Measurements from ENCODE around the gene TES.

Gene TES

DNA sequence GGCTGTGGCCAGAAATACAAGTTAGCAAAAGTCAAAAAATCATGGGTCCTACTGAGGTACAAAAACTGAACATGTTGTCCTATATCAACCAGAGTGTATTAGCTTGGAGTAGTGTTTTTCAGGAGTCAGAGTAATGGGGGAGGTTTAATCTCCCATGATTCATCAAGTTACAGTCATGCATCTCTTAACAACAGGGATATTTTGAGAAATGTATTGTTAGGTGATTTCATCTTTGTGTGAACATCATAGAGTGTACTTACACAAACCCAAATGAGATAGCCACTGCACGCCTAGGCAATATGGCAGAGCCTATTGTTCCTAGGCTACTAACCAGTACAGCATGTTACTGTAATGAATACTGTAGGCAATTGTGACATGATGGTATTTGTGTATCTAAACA, 14.9 kb upstream of the TES start:
- no peak for DNase-seq

DNA sequence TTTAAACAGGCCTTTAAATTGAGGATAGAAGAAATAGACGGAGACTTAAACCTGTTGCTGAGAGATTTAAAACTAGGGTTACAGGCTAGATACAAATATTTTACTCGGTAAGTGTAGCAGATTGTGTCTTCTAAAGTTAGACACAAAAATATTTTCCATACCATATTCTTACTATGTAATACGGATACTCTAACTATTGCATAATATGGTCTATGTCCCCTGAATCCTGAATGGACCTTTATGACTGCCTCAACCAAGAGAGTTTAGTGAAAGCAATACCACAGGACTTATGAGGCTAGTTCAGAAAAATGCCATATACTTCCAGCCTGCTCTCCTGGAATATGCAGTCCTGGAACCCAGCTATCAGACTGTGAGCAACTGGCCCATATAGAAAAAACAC, 13.4 kb upstream of the TES start:
- DNase-seq = no peak

DNA sequence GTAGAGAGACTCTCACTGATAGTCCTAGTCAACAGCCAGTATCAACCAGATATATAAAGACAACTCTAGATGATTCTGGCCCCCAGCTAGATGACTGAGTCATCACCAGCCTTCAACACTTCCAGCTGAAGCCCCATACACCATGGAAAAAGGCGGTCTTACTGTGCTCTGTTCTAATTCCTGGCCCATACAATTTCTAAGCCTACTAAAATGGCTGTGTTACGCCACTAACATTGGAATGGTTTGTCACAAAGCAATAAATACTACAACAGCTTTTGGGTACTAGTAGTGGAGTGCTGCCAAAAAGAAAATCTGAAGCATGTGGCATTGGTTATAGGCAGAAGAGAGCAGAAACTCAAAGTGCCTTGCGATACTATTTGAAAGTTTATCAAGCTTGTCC, 13.0 kb upstream of the TES start:
- DNase-seq = no peak

DNA sequence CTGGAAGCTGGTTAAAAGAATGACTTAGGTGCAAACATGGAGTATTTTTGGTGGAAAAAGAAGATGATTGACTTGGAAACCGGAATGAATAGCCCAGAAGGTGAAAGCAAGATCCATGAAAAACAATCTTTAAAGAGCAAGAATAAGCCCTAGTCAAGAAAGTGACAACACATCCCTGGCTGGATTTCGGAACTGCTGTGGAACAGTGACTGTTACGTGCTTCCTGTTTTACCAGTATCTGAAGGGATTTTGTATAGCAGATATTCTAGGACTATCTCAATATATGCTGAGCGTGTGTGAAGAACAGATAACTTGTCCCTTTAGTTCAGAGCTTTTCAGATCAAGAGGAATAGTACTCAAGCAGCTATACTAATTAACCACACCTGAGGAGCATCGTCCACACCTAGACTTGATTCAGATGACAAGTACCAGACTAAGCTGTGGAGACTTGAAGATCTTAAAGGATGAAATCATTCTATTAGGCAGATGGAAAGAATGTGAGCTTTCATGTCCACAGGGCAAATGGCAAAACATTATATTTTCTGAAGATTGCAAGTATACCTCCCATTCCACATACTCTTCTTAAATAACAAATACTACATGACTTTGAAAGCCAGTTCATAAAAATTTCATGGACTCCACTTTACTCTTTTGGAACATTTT, 11.5 kb upstream of the TES start:
- no peak for DNase-seq

DNA sequence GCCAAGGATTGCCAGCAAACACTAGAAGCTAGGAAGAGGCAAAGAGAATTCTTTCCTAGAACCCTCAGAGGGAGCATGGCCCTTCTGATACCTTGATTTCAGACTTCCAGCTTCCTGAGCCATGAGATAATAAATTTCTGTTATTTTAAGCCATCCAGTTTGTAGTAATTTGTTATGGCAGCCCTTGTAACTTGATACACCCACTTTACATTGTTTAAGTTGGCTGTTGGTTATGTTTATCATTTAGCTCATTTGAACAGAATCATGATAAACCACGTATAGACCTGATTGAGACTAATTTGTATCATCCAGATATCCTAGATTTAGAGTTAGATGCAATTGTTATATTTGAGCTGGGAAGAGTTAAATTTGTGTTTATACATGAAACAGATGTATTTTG, 9.4 kb upstream of the TES start:
- no peak for DNase-seq

DNA sequence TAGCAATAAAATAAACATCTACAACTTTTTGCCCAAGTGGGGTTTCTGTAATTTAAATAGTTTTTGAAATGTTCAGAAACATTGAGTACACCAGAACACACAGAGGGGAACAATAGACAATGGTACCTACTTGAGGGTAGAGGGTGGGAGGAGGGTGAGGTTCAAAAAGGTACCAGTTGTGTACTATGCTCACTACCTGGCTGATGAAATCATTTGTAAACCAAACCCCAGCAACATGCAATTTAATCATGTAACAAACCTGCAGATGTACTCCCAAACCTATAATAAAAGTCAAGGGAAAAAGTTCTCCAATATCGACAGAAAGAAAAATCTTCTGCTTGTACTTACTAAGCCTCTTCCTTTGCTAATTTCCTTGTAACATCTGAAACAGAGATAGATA, 4.2 kb upstream of the TES start:
- DNase-seq = no peak

DNA sequence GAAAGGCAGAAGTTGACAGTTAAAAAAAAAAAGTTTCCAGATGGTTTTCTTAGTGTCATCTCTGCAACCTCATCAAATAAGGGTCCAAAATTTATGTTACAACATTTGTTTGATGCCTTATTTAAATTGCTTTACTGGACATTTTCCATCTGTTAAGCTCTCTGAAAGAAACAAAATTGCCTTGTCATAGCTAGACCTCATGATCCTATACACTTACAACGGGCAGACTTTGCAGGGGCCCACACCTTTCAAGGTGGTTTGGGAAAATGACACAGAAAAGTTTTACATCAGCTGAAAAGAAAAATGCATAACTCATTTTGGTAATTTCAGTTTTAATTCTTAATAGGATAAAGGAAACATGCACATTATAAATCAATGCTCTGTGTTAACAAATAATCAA, 1.4 kb upstream of the TES start:
- no peak for DNase-seq

DNA sequence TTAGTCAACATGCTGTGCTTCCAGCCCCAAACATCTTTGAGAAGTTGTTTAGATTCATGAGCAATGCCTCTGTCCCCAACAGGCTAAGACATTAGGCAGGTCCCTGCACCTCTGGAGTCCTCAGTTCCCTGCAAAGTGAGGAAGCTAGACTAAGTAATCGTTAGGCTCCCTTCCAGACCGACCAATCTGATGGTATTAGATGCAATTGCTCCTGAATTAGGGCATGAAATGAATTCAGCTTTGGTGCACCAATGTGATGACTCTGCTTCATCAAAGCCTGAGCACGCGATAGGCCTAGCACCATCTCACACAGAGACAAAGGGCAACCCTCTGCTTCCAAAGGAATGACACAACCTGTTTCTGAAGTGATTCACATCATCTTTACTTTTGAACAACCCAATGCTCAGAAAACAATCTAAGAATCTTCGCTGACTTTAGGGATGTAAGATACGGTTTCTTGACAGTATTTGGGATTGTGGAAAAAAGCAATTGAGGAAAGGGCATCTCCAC, 723 bp upstream of the TES start:
- no peak for DNase-seq

DNA sequence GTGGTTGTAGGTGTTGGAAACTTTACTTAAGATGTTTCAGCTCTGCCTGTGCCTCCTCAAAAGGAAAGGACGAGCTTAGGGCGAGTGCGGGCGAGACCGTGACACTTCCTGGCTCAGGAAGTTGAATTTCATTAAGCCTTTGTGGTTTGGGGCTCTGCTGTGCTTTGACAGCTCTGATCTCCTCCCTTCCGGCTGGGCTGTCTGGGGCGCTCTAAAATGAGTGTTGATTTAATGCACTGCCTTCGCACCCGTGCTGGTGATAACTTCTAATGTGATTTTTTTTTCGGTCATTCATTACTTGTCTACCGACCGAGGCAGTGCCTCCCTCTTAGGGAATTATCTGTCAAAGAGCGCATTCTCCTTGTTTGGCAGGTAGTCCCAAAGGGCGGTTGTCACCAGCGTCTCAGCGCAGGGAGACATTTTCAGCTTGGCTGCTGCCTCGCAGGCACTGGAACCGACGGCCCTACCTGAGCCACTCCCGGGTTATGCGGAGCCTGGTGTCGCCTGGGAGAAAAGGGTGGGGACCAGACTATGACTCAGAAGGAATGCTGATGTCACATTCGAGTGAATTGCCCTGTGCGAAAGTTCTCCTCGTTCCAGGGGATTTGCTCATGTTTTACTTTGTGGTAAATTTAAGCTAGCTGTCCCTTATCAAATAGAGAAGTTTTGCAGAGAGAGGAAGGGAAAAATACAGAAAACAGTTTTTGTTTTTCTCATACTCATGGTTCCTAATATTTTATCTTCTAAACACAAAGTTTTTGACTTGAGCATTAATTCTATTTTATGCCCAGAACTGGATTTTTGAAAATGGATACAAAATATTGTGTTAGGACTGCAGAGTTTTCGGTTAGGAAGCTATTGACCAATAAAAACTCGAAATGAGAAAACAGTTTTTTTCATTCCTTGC, 920 bp downstream of the TES start:
- peak; percentile 76 for DNase-seq

DNA sequence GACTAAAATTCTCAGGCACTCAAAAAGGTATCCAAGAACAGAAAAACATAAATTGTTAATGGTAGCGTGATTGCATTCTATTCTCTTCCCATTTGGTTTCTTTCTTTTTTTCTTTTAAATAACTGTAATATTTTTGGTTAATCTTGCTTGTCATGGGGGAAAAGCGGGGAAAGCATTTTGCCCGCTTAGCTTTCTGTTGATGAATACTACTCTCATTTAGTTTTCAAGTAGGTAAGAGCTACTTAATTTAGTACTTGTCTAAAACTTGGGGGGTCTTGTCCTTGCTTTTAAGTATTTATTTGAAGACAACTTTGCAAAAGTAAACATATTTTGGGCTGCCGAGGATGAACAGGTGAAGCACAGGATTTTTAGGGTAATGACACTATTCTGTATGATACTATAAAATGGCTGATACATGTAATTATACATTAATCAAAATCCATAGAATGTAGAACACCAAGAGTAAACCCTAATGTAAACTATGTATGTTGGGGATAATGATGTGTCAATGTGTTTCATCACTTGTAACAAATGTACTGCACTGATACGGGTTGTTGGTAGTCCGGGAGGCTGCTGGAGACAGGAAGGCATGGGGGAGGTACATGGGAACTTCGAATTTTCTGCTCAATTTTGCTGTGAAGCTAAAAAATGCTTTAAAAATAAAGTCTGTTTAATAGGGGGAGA, 1.7 kb downstream of the TES start:
- no peak for DNase-seq

DNA sequence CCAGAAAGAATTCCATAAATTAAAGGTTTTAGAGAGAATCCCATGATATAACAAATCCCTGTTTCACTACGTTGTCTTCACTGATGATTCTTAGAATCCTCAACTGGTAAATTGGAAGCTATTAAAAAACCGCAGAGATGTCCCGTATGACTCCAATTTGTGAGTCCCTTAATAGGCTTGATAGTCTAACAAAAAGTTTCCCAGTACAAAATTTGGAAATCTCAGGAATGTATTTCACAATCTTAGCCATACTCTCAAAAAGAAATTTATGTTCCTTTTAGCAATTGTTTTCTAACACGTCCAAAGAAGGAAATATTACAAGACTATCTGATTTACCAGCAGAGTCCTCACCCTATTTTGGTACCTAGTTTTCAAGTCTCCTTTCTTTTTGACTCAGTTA, 2.5 kb downstream of the TES start:
- no peak for DNase-seq

DNA sequence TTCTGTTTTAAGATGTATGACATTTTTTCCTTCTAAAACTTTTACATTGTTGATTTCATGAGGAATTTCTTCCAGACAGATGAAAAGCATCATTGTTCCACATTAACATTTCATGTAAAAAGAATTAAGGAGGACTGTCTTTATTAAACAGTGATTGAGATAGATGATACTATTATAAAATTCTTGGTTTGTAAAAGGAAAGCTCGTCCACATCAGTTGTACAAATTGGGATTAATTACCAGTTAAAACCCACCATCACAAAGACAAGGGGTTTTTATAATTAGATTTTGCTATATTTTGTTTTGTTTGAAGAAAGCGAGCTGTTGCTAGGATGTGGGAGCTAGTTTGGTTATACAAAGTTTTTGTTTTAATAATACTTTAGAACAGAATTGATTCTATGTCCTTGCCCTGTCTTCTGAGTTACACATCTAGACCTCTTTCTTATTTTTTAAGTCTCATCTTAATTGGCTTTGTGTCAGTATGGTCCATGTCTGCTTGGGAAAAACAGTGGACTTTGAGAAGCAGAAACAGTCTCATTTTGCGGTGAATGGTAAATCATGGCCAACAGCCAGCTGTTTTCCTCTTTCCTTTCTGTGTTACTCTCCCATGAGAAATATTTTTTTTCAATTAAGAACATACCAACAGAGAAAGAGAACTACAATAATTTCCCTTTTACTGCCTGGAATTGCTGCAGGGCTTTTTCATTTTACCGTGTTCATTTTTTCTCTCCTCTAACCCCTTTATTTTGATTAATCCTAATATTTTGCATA, 3.2 kb downstream of the TES start:
- DNase-seq = no peak

DNA sequence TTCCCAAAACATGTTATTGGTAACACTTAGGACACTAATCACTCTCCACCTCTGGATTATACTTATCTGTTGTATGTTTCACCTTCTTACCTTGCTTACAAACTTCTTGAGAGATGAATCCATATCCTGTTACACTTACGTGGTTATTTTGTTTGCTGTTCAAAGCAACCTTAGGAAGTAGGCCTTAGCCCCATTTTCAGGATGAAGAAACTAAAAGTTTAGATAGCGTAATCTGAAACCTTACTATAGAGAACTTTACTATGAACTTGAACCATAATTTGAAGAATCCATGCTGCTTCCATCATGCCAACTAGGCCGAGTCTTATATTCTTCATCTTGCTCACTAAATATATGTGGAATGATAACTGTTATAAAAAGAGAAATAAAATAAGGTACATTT, 4.6 kb downstream of the TES start:
- DNase-seq = no peak

DNA sequence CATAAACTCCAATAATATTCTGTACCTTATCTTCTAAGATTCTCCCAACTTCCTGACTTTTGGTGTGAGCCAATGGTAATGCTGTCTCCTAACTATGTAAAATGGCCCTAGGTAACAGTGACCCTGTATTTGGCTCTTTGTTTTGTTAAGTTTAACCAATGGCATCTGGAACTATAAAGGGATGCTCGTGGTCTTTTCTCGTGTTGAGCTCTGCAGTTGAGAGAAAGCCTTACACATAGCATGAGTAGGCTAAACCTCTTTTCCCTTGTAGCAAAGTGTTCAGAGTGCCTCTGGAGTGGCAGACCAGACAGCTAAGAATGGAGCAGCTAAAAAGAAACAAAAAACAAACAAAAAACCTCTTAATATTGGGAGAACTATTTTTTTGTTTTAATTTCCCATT, 5.2 kb downstream of the TES start:
- no peak for DNase-seq

DNA sequence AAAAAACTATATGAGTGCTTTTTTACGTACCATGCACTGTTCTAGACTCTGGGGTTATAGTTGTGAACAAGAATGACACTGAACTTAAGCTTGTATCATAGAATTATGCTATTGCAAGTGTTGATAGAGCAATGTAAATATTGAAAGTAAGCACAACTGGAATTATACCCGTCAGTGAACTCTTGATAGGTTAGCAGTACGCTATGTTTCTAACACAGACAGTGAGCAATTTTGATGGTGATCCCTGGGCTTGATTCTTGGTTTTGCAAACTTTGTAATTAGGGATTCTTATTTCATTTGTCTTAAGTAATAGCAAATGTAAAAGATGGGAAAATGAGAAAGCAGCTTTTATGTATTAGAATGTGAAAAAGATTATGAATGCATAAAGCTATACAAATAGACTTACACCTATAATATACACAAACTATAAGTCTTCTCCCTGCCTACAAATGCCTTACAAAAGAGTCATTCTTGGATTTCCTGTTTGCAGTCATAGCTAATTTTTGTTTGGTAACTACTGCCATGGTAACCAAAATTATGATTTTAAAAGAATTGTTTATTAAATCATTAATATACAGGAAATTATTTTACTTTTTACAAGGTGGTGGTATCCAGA, 6.7 kb downstream of the TES start:
- no peak for DNase-seq

DNA sequence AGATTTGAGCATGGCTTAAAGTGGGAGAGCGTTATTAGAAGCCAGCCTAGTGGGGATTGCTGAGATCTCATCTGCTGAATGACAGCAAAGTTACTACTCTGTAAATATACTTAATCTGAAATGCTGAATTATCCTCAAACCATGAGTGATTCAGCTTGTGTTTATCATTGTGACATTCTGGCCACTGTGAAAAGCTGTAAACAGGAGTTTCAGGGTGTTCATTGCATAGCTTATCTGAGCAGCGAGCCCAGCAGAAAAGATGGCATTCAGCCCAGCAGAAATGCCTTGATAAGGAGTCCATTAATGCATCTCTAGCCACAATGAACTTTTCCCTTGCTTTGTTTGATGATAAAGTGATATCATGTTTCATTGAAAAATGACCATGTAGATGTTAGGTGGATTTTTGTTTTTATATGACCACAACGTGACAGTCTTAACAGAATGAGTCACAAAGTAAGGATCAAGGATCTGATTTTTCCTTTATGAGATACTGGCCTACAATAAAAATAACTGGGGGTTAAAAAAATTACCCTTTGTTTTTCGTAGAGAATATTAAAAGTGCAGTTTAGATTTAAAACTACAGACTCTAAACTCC, 7.8 kb downstream of the TES start:
- no peak for DNase-seq

DNA sequence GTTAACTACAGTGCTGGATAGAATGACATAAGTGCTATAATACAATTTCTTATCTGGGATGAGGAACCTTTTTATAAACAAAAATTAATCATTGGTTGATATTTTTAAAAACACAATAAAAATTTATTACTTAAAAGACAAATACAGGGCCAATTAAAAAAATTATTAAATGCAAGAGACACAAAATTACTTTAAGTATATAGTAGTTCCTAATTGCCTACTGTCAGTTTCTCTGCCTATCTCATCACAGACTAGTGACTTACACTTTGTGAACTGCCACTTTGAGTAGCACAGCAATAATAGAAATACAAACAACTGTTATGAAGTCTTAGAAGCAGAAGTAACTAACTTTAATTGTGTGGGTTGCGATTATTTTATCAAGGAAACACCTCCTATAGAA, 8.4 kb downstream of the TES start:
- DNase-seq = no peak

DNA sequence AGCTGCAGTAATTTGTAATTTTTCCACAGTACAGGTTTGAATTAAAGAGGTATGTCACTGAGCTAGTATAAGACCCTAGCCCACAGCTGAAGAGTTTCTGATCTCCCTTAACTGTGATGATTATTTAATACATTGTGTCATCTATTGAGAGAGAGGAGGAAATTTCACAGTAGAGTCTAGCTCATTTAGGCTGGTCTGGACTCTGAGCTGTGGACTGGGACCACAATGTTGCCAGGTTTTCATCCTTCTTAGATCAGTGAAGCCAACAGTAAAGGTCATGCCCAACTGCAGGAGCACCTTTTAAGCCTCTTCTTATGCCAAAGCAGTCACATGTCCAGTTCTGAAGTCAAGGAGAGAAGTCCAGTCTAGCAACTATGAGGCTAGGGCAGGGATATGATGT, 8.9 kb downstream of the TES start:
- DNase-seq = no peak

DNA sequence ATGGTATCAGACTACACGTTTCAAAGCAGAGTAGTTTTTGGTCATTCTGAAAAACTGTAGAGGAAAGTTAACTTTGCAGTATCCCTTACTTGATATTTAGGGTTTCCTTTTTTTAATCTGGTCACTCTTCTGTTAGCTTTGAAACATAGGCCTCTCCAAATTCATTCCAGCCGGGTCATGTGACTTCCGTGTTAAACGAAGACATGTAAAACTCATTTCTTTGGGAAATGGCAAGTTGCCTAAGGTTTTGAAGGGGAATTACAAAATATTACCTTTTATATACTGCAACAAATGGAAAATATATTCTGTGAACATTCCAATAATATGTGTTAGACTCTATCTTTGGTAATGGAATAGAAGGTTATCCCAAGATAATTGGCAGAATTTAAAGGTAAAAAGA, 9.5 kb downstream of the TES start:
- DNase-seq = no peak

DNA sequence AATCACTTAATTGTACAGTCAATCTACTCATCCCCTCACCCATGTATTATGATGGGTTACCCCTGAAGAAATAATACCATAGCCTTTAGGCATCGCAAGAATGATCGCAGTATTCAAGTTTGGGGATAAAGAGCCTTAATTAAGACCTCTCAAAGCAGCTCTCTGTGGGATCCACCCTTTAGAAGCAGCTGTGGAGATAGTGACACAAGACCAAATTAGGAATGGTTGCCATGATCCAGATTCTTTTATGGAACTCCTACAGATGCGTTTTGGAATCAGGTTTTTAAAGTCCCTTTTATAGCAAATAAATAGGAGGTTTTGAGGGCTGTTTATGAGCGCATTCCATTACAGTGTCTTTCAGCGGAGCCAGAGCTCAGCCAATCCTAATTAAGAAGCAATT, 12.2 kb downstream of the TES start:
- DNase-seq = no peak

DNA sequence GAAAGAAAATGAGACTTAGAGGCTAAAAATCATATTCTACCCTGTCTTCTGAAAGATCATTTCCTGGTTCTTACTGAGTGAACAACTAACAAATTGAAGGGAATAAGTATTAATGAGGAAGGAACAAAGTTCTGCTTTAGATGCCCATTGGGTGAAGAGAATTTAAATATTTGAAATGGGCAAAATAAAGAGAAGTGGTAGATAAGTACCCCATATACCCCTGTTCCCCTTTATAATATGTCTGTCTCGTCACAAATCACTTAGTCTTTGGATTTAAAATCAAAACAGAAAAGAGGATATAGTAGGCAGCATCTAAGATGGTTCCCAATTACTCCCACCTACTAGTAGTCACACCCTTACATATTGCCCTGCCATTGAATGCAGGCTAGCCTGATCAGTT, 13.2 kb downstream of the TES start:
- no peak for DNase-seq

DNA sequence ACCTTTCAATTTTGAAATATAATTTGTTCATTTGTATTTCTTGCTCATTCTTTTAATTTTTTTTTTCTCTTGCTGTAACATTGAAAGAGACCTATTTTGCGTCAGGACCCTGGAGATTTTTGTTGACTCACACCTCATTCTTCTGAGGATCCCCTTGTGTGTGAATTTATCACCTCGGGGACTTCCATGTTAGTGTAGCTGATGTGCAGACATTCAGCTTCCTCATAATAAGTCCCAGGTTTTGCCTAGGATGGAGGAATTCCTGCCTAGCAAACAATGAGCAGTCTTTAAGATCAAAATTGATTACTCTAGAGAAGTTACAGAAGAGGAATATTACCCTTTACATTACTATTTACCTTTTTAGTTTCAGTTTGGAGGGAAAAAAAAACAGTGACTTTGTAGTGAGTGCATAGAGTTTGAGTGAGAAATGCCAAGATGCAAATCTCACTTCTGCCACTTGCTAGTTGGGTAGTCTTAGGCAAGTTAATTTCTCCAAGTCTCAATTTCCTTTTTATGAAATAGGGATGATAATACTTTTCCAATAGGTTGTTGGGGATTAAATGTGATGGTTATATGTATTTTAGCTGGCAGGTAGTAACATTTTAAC, 14.3 kb downstream of the TES start:
- DNase-seq = no peak
